OCI-M1 (cell line): ENCODE data around the gene CST4.
"Not testable (repeated sequence)": the region's sequence is repeated elsewhere in the genome, so short reads cannot be mapped to it uniquely, and the experiment has no call there.

Source experiments
- DNase-seq: peaks from one replicate; lab custom pipeline; 2025; lab: John Stamatoyannopoulos, UW

CST4 gene

GRCh38 chr20:23688684-23689398 lies at the start of gene CST4:
Gene CST4 (minus strand): TSS chr20:23689038. CDS start chr20:23688969, 69 bp downstream.
- not testable (repeated sequence) for DNase-seq

- DNase-seq: not testable (repeated sequence)
These were observed 46.6 kb upstream of the CST4 start for GRCh38 chr20:23735391-23735790.

- DNase-seq: not testable (repeated sequence)
These were observed 46.1 kb upstream of the CST4 start for GRCh38 chr20:23734949-23735348.

- peak; percentile 5 for DNase-seq
These were observed 45.6 kb upstream of the CST4 start for GRCh38 chr20:23734440-23734839.

GRCh38 chr20:23727016-23727415 lies 38.2 kb upstream of the CST4 start:
- no peak for DNase-seq

- no peak for DNase-seq
These were observed 36.3 kb upstream of the CST4 start for GRCh38 chr20:23725102-23725501.

GRCh38 chr20:23723659-23724307 lies 34.9 kb upstream of the CST4 start:
- peak; percentile 46 for DNase-seq

- DNase-seq: not testable (repeated sequence)
These were observed 34.0 kb upstream of the CST4 start for GRCh38 chr20:23722851-23723250.

- no peak for DNase-seq
These were observed 33.1 kb upstream of the CST4 start for GRCh38 chr20:23721962-23722361.

GRCh38 chr20:23719351-23719750 lies 30.5 kb upstream of the CST4 start:
- DNase-seq: not testable (repeated sequence)

- not testable (repeated sequence) for DNase-seq
These were observed 22.9 kb upstream of the CST4 start for GRCh38 chr20:23711778-23712177.

- DNase-seq: no peak
These were observed 21.9 kb upstream of the CST4 start for GRCh38 chr20:23710771-23711170.

- no peak for DNase-seq
These were observed 17.1 kb upstream of the CST4 start for GRCh38 chr20:23705895-23706294.

GRCh38 chr20:23702021-23702420 lies 13.2 kb upstream of the CST4 start:
- DNase-seq: no peak

GRCh38 chr20:23700931-23701330 lies 12.1 kb upstream of the CST4 start:
- no peak for DNase-seq

- DNase-seq: no peak
These were observed 9.1 kb upstream of the CST4 start for GRCh38 chr20:23697947-23698346.

- DNase-seq: not testable (repeated sequence)
These were observed 6.2 kb upstream of the CST4 start for GRCh38 chr20:23695068-23695395.

- not testable (repeated sequence) for DNase-seq
These were observed 5.6 kb upstream of the CST4 start for GRCh38 chr20:23694178-23695067.

- DNase-seq: peak; percentile 5
These were observed 4.1 kb upstream of the CST4 start for GRCh38 chr20:23692725-23693619.

GRCh38 chr20:23691675-23692074 lies 2.8 kb upstream of the CST4 start:
- no peak for DNase-seq

GRCh38 chr20:23690581-23690980 lies 1.7 kb upstream of the CST4 start:
- no peak for DNase-seq

GRCh38 chr20:23689399-23689690 lies 507 bp upstream of the CST4 start:
- no peak for DNase-seq
